ENCODE results near the gene DHTKD1. TPM values are rescaled to one million over a fixed set of nuclear protein-coding genes. Genes with fewer than 3 reads are reported as not detected.

Gene DHTKD1
- total RNA-seq, 4 donors from 2014 or later = 15.2 to 45.7 (median 25.4) TPM

DNA sequence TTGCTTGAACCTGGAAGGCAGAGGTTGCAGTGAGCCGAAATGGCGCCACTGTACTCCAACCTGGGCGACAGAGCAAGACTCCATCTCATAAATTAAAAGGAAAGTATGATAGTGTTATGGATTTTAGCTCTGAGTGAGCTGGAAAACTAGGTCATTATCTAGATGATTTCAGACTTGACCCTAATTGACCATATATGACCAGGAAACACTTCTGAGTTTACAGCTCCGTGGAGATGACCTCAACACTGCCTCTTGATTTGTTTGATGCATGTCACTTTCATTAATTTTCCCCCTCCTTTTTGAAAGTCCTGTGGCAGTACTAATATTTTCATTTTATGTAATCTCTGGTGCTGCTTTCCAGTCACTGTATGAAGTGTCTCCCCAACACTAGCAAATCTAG, 52.9 kb downstream of the DHTKD1 start:
- Histone ChIP-seq H3K4me1 (no peaks in the 10 kb centered on the region), H3K36me3 (peaks cover 0 to 30% of the 10 kb centered on the region in 2 donors), H3K4me3 (no peak overlapping the region), H3K9me3 (no peaks in the 10 kb centered on the region), H3K27ac (no peak overlapping the region), H3K27me3 (no peaks in the 10 kb centered on the region)
- DNase-seq (no peak), ATAC-seq (no peak)
- TF ChIP-seq, protein P1, sequence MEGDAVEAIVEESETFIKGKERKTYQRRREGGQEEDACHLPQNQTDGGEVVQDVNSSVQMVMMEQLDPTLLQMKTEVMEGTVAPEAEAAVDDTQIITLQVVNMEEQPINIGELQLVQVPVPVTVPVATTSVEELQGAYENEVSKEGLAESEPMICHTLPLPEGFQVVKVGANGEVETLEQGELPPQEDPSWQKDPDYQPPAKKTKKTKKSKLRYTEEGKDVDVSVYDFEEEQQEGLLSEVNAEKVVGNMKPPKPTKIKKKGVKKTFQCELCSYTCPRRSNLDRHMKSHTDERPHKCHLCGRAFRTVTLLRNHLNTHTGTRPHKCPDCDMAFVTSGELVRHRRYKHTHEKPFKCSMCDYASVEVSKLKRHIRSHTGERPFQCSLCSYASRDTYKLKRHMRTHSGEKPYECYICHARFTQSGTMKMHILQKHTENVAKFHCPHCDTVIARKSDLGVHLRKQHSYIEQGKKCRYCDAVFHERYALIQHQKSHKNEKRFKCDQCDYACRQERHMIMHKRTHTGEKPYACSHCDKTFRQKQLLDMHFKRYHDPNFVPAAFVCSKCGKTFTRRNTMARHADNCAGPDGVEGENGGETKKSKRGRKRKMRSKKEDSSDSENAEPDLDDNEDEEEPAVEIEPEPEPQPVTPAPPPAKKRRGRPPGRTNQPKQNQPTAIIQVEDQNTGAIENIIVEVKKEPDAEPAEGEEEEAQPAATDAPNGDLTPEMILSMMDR (IDR thresholded peaks at IDR 0.05 in 4 of 5, conservative IDR thresholded peaks at IDR 0.05 in 1 of 5) = no peak
- TF ChIP-seq POLR2A (IDR thresholded peaks at IDR 0.05) = no peak
- intact Hi-C loops (cut with DNase I; ENCODE audit: low total_unique reads) = no loop called here
- in situ Hi-C loops (cut with MboI; ENCODE audit: low sequenced_read_pairs in 4 of 4) = no loop called here

DNA sequence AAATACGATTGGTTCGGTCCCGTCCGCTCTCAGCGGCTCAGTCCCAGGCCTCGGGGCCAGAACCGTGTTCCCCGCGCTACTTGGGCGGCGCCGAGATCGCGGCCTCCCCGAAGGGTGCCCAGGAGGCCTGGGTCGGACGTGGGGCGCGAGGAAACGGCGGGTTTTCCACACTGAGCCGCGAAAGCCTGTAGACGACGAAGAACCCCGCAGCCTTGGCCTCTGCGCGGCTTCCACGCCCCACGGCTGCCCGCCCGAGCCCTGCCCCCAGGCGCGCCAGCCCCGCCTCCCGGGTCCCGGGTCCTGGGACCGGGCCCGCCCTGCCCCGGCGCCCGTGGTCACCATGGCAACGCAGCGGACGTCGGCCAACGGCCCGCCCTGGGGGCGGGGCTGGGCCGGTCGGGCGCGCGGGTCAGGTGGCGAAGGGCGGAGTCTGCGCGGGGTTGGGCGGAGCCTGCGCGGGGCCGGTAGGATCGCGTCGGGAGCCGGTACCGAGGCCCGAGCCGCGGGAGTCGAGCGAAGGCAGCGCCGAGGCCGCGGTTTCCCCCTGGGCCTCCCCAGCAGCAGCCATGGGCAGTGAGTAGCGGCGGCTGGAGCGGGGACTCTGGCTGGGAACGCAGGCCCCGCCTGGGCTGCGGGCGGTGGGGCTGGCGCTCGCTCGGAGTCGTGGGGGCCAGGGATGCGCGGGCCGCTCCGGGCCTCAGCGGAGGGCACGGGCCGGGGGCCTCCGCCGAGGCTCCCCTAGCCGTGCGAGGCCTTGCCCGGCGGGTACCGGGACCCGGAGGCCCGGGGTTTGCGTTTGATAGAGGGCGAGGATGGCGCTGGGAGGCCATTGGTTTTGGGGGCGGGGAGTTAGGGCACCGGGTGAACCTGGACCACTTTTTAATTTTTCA, 60.7 kb downstream of the DHTKD1 start, which contains the start of gene SEC61A2:
Gene SEC61A2 (plus strand): TSS at position 456 of the 890 bp plus-strand sequence. CDS start 111 bp downstream, at position 567.
- ATAC-seq (peak; percentile 93 to 96), DNase-seq (peak; percentile 88)
- Histone ChIP-seq H3K27ac (peak within 1 kb of the TSS; percentile 74 to 89 (median 84)), H3K4me3 (peak within 1 kb of the TSS; percentile 68 to 96 (median 82)), H3K9me3 (no peaks in the 10 kb centered on the region), H3K27me3 (no peaks in the 10 kb centered on the region), H3K36me3 (peaks cover 0 to 4% of the 10 kb centered on the region in 2 donors), H3K4me1 (peaks cover 9 to 10% of the 10 kb centered on the region in 2 donors)
- intact Hi-C loops (cut with DNase I; ENCODE audit: low total_unique reads) (loop anchor here (2.0 to 5.0 kb wide), 2 partner anchors 61 to 68 kb away; partner anchors contain the start of genes CDC123, DHTKD1 and NUDT5), in situ Hi-C loops (cut with MboI; ENCODE audit: low sequenced_read_pairs in 4 of 4) (no loop called here)
- peak; percentile 47 to 55 for TF ChIP-seq POLR2A (IDR thresholded peaks at IDR 0.05)
- TF ChIP-seq, protein P1 (IDR thresholded peaks at IDR 0.05 in 4 of 5, conservative IDR thresholded peaks at IDR 0.05 in 1 of 5) = no peak

DNA sequence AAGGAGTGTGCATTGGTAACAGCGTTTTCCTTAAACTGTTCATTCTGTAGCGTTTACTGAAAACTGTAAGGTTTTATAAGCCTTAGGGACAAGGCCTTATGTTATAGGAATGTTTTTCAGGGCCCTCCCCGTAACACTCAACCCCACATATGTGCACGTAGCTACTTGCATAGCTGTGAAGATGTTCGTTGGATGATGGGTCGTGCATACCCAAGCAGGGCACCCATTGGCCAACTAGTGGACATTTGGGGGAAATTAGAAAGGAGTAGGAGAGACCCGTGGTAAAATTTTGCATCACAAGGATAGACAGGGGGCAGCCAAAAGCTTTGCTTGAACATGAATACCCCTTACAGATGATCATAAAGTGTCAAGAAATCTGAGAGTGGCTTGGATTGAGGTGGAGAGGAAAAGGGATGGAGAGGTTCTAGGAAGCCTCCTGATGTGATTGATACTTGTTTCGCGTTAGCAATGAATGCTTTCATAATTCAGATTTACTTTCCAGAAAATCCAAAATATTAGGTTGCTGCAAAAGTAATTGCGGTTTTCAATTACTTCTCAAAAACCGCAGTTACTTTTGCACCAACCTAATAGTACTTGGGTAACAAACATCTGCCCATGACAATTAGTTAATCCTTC, 61.6 kb downstream of the DHTKD1 start:
- Histone ChIP-seq H3K9me3 (no peaks in the 10 kb centered on the region), H3K4me1 (peaks cover 9 to 10% of the 10 kb centered on the region in 2 donors), H3K27ac (peak overlapping the region in 3 of 4 donors; percentile 71 to 89 (median 74)), H3K36me3 (peaks cover 0 to 6% of the 10 kb centered on the region in 2 donors), H3K27me3 (no peaks in the 10 kb centered on the region), H3K4me3 (peak overlapping the region; percentile 68 to 90 (median 80))
- TF ChIP-seq, protein P1 (IDR thresholded peaks at IDR 0.05 in 4 of 5, conservative IDR thresholded peaks at IDR 0.05 in 1 of 5) = peak in 3 of 5 experiments; percentile 7 to 33 (median 9)
- TF ChIP-seq POLR2A (IDR thresholded peaks at IDR 0.05) = no peak
- ATAC-seq (no peak), DNase-seq (no peak)
- intact Hi-C loops (cut with DNase I; ENCODE audit: low total_unique reads) (no loop called here), in situ Hi-C loops (cut with MboI; ENCODE audit: low sequenced_read_pairs in 4 of 4) (no loop called here)

DNA sequence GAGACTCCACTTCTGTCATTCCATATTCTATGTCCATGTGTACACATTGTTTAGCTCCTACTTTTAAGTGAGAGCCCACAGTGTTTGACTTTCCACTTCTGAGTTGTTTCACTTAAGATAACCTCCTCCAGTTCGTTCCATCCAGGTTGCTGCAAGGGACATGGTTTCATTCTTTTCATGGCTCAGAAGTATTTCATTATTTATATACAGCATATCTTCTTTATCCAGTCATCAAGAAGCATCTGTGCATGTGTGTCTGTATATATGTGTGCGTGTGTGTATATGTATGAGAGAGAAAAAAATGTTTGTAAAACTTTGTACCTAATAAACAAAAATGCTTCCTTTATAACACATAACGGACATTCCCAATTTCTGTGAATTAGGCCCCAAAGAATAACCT, 66.9 kb downstream of the DHTKD1 start:
- Histone ChIP-seq H3K4me1 (peaks cover 1 to 2% of the 10 kb centered on the region in 2 donors), H3K27ac (no peak overlapping the region), H3K27me3 (no peaks in the 10 kb centered on the region), H3K9me3 (no peaks in the 10 kb centered on the region), H3K4me3 (no peak overlapping the region), H3K36me3 (peaks cover 0 to 39% of the 10 kb centered on the region in 2 donors)
- in situ Hi-C loops (cut with MboI; ENCODE audit: low sequenced_read_pairs in 4 of 4) (no loop called here), intact Hi-C loops (cut with DNase I; ENCODE audit: low total_unique reads) (no loop called here)
- TF ChIP-seq POLR2A (IDR thresholded peaks at IDR 0.05) = no peak
- TF ChIP-seq, protein P1 (IDR thresholded peaks at IDR 0.05 in 4 of 5, conservative IDR thresholded peaks at IDR 0.05 in 1 of 5) = no peak
- DNase-seq = no peak
- no peak for ATAC-seq
